ENCODE data around the gene MANEAL. TPM values are rescaled to one million over a fixed set of nuclear protein-coding genes. Genes with fewer than 3 reads are reported as not detected.

Gene MANEAL
- total and polyA plus RNA-seq, 2 of the 13 experiments (the other 11 are each of a cell fraction or from before 2014, with no cell fraction given): 20.8 to 26.4 TPM

DNA sequence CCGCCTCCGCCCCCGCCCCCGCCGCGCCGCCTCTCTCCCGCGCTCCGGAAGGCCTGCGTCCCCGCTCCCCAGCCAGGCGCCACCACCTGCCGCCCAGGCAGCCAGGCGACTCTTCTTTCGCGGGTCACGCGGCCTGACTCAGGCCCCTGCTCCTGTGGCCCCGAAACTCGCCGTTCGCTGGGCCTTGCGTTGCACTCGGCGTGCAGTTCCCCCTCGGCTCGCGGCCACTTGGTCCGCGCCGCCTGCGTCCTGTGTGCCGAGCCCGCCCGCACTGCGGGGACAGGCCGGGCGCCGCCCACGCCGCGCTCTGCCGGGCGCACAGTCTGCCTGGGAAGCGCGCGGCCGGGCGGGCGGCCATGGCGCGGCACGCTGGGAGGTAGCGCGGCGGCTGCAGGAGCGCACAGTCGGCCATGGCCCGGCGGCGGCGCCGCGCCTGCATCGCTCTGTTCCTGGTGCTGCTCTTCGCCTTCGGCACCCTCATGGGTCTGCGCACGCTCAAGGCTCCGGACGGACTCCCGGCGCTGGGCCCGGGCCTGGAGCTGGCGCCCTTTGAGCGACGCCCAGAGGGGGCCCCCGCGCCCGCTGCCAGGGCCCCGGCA, at the start of gene MANEAL (continued):
- TF ChIP-seq, protein P1, sequence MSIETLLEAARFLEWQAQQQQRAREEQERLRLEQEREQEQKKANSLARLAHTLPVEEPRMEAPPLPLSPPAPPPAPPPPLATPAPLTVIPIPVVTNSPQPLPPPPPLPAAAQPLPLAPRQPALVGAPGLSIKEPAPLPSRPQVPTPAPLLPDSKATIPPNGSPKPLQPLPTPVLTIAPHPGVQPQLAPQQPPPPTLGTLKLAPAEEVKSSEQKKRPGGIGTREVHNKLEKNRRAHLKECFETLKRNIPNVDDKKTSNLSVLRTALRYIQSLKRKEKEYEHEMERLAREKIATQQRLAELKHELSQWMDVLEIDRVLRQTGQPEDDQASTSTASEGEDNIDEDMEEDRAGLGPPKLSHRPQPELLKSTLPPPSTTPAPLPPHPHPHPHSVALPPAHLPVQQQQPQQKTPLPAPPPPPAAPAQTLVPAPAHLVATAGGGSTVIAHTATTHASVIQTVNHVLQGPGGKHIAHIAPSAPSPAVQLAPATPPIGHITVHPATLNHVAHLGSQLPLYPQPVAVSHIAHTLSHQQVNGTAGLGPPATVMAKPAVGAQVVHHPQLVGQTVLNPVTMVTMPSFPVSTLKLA (IDR thresholded peaks at IDR 0.05): no peak
- TF ChIP-seq MLLT10 (CRISPR knock-in tag; IDR thresholded peaks at IDR 0.05) (no peak), ZNF264 (CRISPR knock-in tag; IDR thresholded peaks at IDR 0.05) (no peak), PRPF4 (IDR thresholded peaks at IDR 0.05; ENCODE audit: low read depth, low read length, poor library complexity, severe bottlenecking) (no peak), SUZ12 (IDR thresholded peaks at IDR 0.05; ENCODE audit: low read depth, low read length) (no peak), RFX5 (IDR thresholded peaks at IDR 0.05; ENCODE audit: low read depth, low read length) (no peak), ARID2 (CRISPR knock-in tag; IDR thresholded peaks at IDR 0.05; ENCODE audit: borderline replicate concordance) (no peak), DMAP1 (CRISPR knock-in tag; IDR thresholded peaks at IDR 0.05) (peak; percentile 49; the same call in 1 of the 2 replicates), MTF2 (CRISPR knock-in tag; IDR thresholded peaks at IDR 0.05; ENCODE audit: borderline replicate concordance) (no peak), DPF2 (CRISPR knock-in tag; IDR thresholded peaks at IDR 0.05; ENCODE audit: borderline replicate concordance, low read depth) (no peak), KAT2B (IDR thresholded peaks at IDR 0.05; ENCODE audit: borderline replicate concordance, low read depth, low read length) (no peak), CC2D1A (CRISPR knock-in tag; IDR thresholded peaks at IDR 0.05) (no peak), ZNF44 (CRISPR knock-in tag; IDR thresholded peaks at IDR 0.05) (no peak)
- TF ChIP-seq, protein P2, sequence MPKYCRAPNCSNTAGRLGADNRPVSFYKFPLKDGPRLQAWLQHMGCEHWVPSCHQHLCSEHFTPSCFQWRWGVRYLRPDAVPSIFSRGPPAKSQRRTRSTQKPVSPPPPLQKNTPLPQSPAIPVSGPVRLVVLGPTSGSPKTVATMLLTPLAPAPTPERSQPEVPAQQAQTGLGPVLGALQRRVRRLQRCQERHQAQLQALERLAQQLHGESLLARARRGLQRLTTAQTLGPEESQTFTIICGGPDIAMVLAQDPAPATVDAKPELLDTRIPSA (CRISPR knock-in tag; IDR thresholded peaks at IDR 0.05; ENCODE audit: borderline replicate concordance): no peak
- TF ChIP-seq, protein P3, sequence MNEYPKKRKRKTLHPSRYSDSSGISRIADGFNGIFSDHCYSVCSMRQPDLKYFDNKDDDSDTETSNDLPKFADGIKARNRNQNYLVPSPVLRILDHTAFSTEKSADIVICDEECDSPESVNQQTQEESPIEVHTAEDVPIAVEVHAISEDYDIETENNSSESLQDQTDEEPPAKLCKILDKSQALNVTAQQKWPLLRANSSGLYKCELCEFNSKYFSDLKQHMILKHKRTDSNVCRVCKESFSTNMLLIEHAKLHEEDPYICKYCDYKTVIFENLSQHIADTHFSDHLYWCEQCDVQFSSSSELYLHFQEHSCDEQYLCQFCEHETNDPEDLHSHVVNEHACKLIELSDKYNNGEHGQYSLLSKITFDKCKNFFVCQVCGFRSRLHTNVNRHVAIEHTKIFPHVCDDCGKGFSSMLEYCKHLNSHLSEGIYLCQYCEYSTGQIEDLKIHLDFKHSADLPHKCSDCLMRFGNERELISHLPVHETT (CRISPR knock-in tag; conservative IDR thresholded peaks at IDR 0.05): no peak; the same call in 1 of the 2 replicates
- TF ChIP-seq, protein P4, sequence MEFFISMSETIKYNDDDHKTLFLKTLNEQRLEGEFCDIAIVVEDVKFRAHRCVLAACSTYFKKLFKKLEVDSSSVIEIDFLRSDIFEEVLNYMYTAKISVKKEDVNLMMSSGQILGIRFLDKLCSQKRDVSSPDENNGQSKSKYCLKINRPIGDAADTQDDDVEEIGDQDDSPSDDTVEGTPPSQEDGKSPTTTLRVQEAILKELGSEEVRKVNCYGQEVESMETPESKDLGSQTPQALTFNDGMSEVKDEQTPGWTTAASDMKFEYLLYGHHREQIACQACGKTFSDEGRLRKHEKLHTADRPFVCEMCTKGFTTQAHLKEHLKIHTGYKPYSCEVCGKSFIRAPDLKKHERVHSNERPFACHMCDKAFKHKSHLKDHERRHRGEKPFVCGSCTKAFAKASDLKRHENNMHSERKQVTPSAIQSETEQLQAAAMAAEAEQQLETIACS (CRISPR knock-in tag; IDR thresholded peaks at IDR 0.05): peak; percentile 54
- TF ChIP-seq, protein P5, sequence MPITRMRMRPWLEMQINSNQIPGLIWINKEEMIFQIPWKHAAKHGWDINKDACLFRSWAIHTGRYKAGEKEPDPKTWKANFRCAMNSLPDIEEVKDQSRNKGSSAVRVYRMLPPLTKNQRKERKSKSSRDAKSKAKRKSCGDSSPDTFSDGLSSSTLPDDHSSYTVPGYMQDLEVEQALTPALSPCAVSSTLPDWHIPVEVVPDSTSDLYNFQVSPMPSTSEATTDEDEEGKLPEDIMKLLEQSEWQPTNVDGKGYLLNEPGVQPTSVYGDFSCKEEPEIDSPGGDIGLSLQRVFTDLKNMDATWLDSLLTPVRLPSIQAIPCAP (CRISPR knock-in tag; IDR thresholded peaks at IDR 0.05; ENCODE audit: low read depth): no peak
- TF ChIP-seq, protein P6, sequence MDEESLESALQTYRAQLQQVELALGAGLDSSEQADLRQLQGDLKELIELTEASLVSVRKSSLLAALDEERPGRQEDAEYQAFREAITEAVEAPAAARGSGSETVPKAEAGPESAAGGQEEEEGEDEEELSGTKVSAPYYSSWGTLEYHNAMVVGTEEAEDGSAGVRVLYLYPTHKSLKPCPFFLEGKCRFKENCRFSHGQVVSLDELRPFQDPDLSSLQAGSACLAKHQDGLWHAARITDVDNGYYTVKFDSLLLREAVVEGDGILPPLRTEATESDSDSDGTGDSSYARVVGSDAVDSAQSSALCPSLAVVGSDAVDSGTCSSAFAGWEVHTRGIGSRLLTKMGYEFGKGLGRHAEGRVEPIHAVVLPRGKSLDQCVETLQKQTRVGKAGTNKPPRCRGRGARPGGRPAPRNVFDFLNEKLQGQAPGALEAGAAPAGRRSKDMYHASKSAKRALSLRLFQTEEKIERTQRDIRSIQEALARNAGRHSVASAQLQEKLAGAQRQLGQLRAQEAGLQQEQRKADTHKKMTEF (CRISPR knock-in tag; IDR thresholded peaks at IDR 0.05): no peak

Data from HepG2 (cell line).